GM12878 (cell line): ENCODE measurements around the gene CCDC178.

Source experiments
- CHD4 ChIP-seq: fragments of 200-600 bp; sonication (generic); IDR thresholded peaks from 2 replicates; pipeline ENCODE4 v1.6.1; 2016; ENCODE audit warnings: mild to moderate bottlenecking
- SIN3A ChIP-seq: IDR thresholded peaks from 2 replicates; pipeline ENCODE4 v1.6.1; 2012; ENCODE audit warnings: low read depth, low read length, improper control_type of control experiment
- TF ChIP-seq, protein P1 (sequence below), 3 experiments: IDR thresholded peaks in 2 of 3; conservative IDR thresholded peaks in 1 of 3; 2 replicates each; pipeline ENCODE4 v1.5.1; 2011; ENCODE audit warnings: low read depth in 3 of 3, low read length in 3 of 3, mild to moderate bottlenecking in 3 of 3, control low read depth in 2 of 3, moderate library complexity in 2 of 3, inconsistent platforms in 1 of 3, mixed read lengths in 1 of 3; ENCODE audit not compliant: control insufficient read depth in 2 of 3, insufficient read depth in 1 of 3; ENCODE audit errors: extremely low read depth in 1 of 3
- TF ChIP-seq, protein P2 (sequence below): fragments of 450-650 bp; IDR thresholded peaks from 2 replicates; pipeline ENCODE4 v1.6.1; 2017; ENCODE audit warnings: mild to moderate bottlenecking, moderate library complexity
- TF ChIP-seq, protein P3 (sequence below): fragments of 450-650 bp; conservative IDR thresholded peaks from 2 replicates; pipeline ENCODE4 v1.6.1; 2017; ENCODE audit warnings: mild to moderate bottlenecking, moderate library complexity

- TF ChIP-seq, protein P1, sequence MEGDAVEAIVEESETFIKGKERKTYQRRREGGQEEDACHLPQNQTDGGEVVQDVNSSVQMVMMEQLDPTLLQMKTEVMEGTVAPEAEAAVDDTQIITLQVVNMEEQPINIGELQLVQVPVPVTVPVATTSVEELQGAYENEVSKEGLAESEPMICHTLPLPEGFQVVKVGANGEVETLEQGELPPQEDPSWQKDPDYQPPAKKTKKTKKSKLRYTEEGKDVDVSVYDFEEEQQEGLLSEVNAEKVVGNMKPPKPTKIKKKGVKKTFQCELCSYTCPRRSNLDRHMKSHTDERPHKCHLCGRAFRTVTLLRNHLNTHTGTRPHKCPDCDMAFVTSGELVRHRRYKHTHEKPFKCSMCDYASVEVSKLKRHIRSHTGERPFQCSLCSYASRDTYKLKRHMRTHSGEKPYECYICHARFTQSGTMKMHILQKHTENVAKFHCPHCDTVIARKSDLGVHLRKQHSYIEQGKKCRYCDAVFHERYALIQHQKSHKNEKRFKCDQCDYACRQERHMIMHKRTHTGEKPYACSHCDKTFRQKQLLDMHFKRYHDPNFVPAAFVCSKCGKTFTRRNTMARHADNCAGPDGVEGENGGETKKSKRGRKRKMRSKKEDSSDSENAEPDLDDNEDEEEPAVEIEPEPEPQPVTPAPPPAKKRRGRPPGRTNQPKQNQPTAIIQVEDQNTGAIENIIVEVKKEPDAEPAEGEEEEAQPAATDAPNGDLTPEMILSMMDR (IDR thresholded peaks at IDR 0.05 in 2 of 3, conservative IDR thresholded peaks at IDR 0.05 in 1 of 3; ENCODE audit: control insufficient read depth in 2 of 3, extremely low read depth in 1 of 3, insufficient read depth in 1 of 3, low read depth in 3 of 3, low read length in 3 of 3): no peak
- TF ChIP-seq, protein P2, sequence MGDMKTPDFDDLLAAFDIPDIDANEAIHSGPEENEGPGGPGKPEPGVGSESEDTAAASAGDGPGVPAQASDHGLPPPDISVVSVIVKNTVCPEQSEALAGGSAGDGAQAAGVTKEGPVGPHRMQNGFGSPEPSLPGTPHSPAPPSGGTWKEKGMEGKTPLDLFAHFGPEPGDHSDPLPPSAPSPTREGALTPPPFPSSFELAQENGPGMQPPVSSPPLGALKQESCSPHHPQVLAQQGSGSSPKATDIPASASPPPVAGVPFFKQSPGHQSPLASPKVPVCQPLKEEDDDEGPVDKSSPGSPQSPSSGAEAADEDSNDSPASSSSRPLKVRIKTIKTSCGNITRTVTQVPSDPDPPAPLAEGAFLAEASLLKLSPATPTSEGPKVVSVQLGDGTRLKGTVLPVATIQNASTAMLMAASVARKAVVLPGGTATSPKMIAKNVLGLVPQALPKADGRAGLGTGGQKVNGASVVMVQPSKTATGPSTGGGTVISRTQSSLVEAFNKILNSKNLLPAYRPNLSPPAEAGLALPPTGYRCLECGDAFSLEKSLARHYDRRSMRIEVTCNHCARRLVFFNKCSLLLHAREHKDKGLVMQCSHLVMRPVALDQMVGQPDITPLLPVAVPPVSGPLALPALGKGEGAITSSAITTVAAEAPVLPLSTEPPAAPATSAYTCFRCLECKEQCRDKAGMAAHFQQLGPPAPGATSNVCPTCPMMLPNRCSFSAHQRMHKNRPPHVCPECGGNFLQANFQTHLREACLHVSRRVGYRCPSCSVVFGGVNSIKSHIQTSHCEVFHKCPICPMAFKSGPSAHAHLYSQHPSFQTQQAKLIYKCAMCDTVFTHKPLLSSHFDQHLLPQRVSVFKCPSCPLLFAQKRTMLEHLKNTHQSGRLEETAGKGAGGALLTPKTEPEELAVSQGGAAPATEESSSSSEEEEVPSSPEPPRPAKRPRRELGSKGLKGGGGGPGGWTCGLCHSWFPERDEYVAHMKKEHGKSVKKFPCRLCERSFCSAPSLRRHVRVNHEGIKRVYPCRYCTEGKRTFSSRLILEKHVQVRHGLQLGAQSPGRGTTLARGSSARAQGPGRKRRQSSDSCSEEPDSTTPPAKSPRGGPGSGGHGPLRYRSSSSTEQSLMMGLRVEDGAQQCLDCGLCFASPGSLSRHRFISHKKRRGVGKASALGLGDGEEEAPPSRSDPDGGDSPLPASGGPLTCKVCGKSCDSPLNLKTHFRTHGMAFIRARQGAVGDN: no peak
- TF ChIP-seq, protein P3, sequence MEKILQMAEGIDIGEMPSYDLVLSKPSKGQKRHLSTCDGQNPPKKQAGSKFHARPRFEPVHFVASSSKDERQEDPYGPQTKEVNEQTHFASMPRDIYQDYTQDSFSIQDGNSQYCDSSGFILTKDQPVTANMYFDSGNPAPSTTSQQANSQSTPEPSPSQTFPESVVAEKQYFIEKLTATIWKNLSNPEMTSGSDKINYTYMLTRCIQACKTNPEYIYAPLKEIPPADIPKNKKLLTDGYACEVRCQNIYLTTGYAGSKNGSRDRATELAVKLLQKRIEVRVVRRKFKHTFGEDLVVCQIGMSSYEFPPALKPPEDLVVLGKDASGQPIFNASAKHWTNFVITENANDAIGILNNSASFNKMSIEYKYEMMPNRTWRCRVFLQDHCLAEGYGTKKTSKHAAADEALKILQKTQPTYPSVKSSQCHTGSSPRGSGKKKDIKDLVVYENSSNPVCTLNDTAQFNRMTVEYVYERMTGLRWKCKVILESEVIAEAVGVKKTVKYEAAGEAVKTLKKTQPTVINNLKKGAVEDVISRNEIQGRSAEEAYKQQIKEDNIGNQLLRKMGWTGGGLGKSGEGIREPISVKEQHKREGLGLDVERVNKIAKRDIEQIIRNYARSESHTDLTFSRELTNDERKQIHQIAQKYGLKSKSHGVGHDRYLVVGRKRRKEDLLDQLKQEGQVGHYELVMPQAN: no peak
- TF ChIP-seq CHD4 (no peak), SIN3A (no peak)
These were observed 459.6 kb downstream of the CCDC178 start for GRCh38 chr18:32980896-32981295.
